K562 (cell line): ENCODE results near the gene LENEP. TPM values are rescaled to one million over a fixed set of nuclear protein-coding genes. Genes with fewer than 3 reads are reported as not detected.

Experiments
- ARID1B ChIP-seq: fragments of 450-650 bp; IDR thresholded peaks from 2 replicates; pipeline ENCODE4 v1.6.1; 2016; ENCODE audit warnings: antibody characterized with exemption, mild to moderate bottlenecking, inconsistent platforms
- ASH1L ChIP-seq: fragments of 450-650 bp; IDR thresholded peaks from 2 replicates; pipeline ENCODE4 v1.6.1; 2018; ENCODE audit warnings: borderline replicate concordance, mild to moderate bottlenecking, low read depth; ENCODE audit not compliant: partially characterized antibody
- FOXK1 ChIP-seq: sonication (generic); formaldehyde crosslinking; IDR thresholded peaks from 2 replicates; pipeline ENCODE4 v1.8.0; 2022; ENCODE audit warnings: missing genetic modification reagents, mild to moderate bottlenecking, borderline replicate concordance
- GTF2F1 ChIP-seq: IDR thresholded peaks from 2 replicates; pipeline ENCODE4 v1.6.1; 2011; ENCODE audit warnings: low read depth, low read length, improper control_type of control experiment
- HDAC6 ChIP-seq: IDR thresholded peaks from 2 replicates; pipeline ENCODE4 v1.6.1; 2012; ENCODE audit warnings: low read depth, mild to moderate bottlenecking, control low read depth, inconsistent platforms, low read length, moderate library complexity
- KAT2B ChIP-seq: IDR thresholded peaks from one replicate; pipeline ENCODE4 v1.6.1; 2012; ENCODE audit warnings: low read depth, mild to moderate bottlenecking, control low read depth, inconsistent platforms, low read length, moderate library complexity
- MAZ ChIP-seq, 2 experiments: fragments of 450-650 bp in 1 of 2; sonication (generic) in 1 of 2; formaldehyde crosslinking; IDR thresholded peaks in 1 of 2; conservative IDR thresholded peaks in 1 of 2; 2 replicates each; pipeline versions ENCODE4 v1.4.0 to v1.5.0; 2020; ENCODE audit warnings: mild to moderate bottlenecking in 1 of 2, missing genetic modification reagents in 1 of 2
- MEF2D ChIP-seq: conservative IDR thresholded peaks from 2 replicates; pipeline ENCODE4 v1.6.1; 2016; ENCODE audit warnings: low read depth, missing genetic modification characterization, missing compliant biosample characterization
- MEIS2 ChIP-seq: fragments of 450-650 bp; IDR thresholded peaks from 2 replicates; pipeline ENCODE4 v1.6.1; 2014; ENCODE audit warnings: mild to moderate bottlenecking; ENCODE audit not compliant: partially characterized antibody
- MYBL2 ChIP-seq, 2 experiments: fragments of 450-650 bp in 1 of 2; sonication (generic) in 1 of 2; formaldehyde crosslinking in 1 of 2; IDR thresholded peaks; 2 replicates each; pipeline versions ENCODE4 v1.6.1 to v1.8.1; 2017 to 2022; ENCODE audit warnings: borderline replicate concordance in 1 of 2, inconsistent platforms in 1 of 2, low read depth in 1 of 2, mild to moderate bottlenecking in 1 of 2, missing genetic modification reagents in 1 of 2, moderate library complexity in 1 of 2
- NONO ChIP-seq, 2 experiments: fragments of 200-400 bp in 1 of 2; fragments of 450-650 bp in 1 of 2; formaldehyde crosslinking in 1 of 2; IDR thresholded peaks; 2 replicates each; pipeline ENCODE4 v1.6.1; 2017; ENCODE audit warnings: low read depth in 2 of 2, mild to moderate bottlenecking in 2 of 2, moderate library complexity in 2 of 2, low read length in 1 of 2
- NR2F6 ChIP-seq: fragments of 450-650 bp; formaldehyde crosslinking; IDR thresholded peaks from 2 replicates; pipeline ENCODE4 v1.4.0; 2020; ENCODE audit warnings: mild to moderate bottlenecking
- PBX2 ChIP-seq, 2 experiments: IDR thresholded peaks in 1 of 2; conservative IDR thresholded peaks in 1 of 2; 2 replicates each; pipeline ENCODE4 v1.6.1; 2016; ENCODE audit warnings: low read depth in 2 of 2, mild to moderate bottlenecking in 1 of 2, missing compliant biosample characterization in 1 of 2, missing genetic modification characterization in 1 of 2, moderate library complexity in 1 of 2
- POU5F1 ChIP-seq: fragments of 150-350 bp; IDR thresholded peaks from 2 replicates; pipeline ENCODE4 v1.6.1; 2014; ENCODE audit warnings: borderline replicate concordance, low read length, low read depth, mild to moderate bottlenecking; ENCODE audit not compliant: partially characterized antibody
- RBFOX2 ChIP-seq: fragments of 200-400 bp; formaldehyde crosslinking; IDR thresholded peaks from 2 replicates; pipeline ENCODE4 v1.6.1; 2017; ENCODE audit warnings: low read depth, mild to moderate bottlenecking, low read length, moderate library complexity
- YY1 ChIP-seq, 3 experiments: IDR thresholded peaks; 2 replicates each; pipeline ENCODE4 v1.6.1; 2011; ENCODE audit warnings: low read length in 2 of 3, mild to moderate bottlenecking in 2 of 3, moderate library complexity in 2 of 3, borderline replicate concordance in 1 of 3, control low read depth in 1 of 3, low read depth in 1 of 3; ENCODE audit not compliant: insufficient read depth in 3 of 3, insufficient replicate concordance in 2 of 3, control insufficient read depth in 1 of 3, insufficient read length in 1 of 3; ENCODE audit errors: extremely low read depth in 1 of 3
- ZNF561 ChIP-seq: fragments of 450-650 bp; formaldehyde crosslinking; conservative IDR thresholded peaks from 2 replicates; pipeline ENCODE4 v1.4.0; 2020; ENCODE audit warnings: mild to moderate bottlenecking, moderate library complexity
- ZNF766 ChIP-seq: fragments of 200-800 bp; sonication (Bioruptor generic); conservative IDR thresholded peaks from 2 replicates; pipeline ENCODE4 v1.6.1; 2016; ENCODE audit warnings: missing genetic modification characterization, missing compliant biosample characterization
- polyA plus RNA-seq, 8 experiments: library from polyadenylated mRNA; depleted of rRNA in 4 of 8; stranded (reverse) in 5 of 8; unstranded in 3 of 8; fragments of >200 nt; fragmentation: Nextera tagmentation in 2 of 8; fragmentation: Illumina TruSeq in 1 of 8; extraction: Ambion mirVana in 2 of 8; extraction: Trizol in 1 of 8; gene quantifications; 2 replicates each; pipeline versions ENCODE4 v1.2.1 to v1.2.3, GENCODE V29; 2011 to 2014; ENCODE audit warnings: inconsistent platforms in 1 of 8, missing spikeins in 1 of 8
- total RNA-seq, 7 experiments: library from RNA; depleted of rRNA in 6 of 7; stranded (reverse); fragments of >200 nt in 6 of 7; fragmentation: Illumina TruSeq in 2 of 7; extraction: Trizol in 2 of 7; gene quantifications; 2 replicates each; pipeline versions ENCODE4 v1.2.1 to v1.2.3, GENCODE V29; 2011 to 2021; ENCODE audit warnings: low replicate concordance in 1 of 7

LENEP gene
- total and polyA plus RNA-seq, 9 of the 15 experiments (the other 6 are each of a cell fraction or from before 2014, with no cell fraction given): 0.23 to 0.87 (median 0.67) TPM; not detected in 5

GRCh38 chr1:154975409-154976059 lies 17.9 kb upstream of the LENEP start (continued):
- TF ChIP-seq YY1 (IDR thresholded peaks at IDR 0.05; ENCODE audit: borderline replicate concordance in 1 of 3, control insufficient read depth in 1 of 3, extremely low read depth in 1 of 3, insufficient read depth in 3 of 3, insufficient read length in 1 of 3, insufficient replicate concordance in 2 of 3, low read depth in 1 of 3, low read length in 2 of 3) (peak in 2 of 3 experiments; percentile 67 to 76), ZNF766 (no peak), MYBL2 (IDR thresholded peaks at IDR 0.05; ENCODE audit: low read depth) (no peak), MYBL2 (CRISPR knock-in tag; IDR thresholded peaks at IDR 0.05; ENCODE audit: borderline replicate concordance) (no peak), NR2F6 (CRISPR knock-in tag) (no peak), PBX2 (CRISPR knock-in tag; IDR thresholded peaks at IDR 0.05; ENCODE audit: low read depth) (no peak), PBX2 (tag; conservative IDR thresholded peaks at IDR 0.05; ENCODE audit: low read depth) (peak; percentile 31; the same call in 1 of the 2 replicates), MEF2D (tag) (no peak), GTF2F1 (no peak), ZNF561 (CRISPR knock-in tag) (no peak), NONO (IDR thresholded peaks at IDR 0.05; ENCODE audit: low read depth in 2 of 2, low read length in 1 of 2) (0 out of 4 replicates have a peak, but pooled peaks of 1 of the 2 experiments have one; percentile 10), FOXK1 (CRISPR knock-in tag) (no peak), MAZ (CRISPR knock-in tag; conservative IDR thresholded peaks at IDR 0.05 in 1 of 2, IDR thresholded peaks at IDR 0.05 in 1 of 2) (peak; percentile 18 to 54; a peak in 3 of 4 replicates), ASH1L (no peak), ARID1B (no peak; the same call in 1 of the 2 replicates), KAT2B (no peak), HDAC6 (no peak), RBFOX2 (no peak), POU5F1 (no peak), MEIS2 (peak; percentile 45)
